HG03457 (cell line): ENCODE data around the gene IRF2BP2.

Experiments used
- ATAC-seq: cut with Tn5 transposase; IDR thresholded peaks from one replicate; pipeline ENCODE4 v1.9.1; 2021; ENCODE audit warnings: moderate number of reproducible peaks; ENCODE audit not compliant: unreplicated experiment

Gene IRF2BP2

DNA sequence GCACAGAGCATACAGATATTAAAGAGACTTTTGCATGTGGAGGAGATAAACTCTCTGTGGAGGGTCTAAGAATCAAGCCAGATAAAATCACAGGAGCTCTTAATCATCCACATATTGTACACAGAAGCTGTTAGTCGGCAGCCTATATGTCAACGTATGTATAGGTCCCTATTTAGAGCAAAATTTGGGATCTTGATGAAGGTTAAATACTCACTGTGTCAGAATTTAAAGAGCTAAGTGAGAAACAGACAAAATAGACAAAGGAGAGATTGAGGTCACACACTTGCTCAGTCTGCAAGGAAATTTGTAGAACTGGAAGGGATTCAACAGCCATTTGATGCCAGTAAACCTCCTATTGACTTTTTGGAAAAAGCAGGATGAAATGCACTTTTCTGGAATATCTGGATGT is 4.1 kb upstream of the IRF2BP2 start:
- ATAC-seq: no peak

DNA sequence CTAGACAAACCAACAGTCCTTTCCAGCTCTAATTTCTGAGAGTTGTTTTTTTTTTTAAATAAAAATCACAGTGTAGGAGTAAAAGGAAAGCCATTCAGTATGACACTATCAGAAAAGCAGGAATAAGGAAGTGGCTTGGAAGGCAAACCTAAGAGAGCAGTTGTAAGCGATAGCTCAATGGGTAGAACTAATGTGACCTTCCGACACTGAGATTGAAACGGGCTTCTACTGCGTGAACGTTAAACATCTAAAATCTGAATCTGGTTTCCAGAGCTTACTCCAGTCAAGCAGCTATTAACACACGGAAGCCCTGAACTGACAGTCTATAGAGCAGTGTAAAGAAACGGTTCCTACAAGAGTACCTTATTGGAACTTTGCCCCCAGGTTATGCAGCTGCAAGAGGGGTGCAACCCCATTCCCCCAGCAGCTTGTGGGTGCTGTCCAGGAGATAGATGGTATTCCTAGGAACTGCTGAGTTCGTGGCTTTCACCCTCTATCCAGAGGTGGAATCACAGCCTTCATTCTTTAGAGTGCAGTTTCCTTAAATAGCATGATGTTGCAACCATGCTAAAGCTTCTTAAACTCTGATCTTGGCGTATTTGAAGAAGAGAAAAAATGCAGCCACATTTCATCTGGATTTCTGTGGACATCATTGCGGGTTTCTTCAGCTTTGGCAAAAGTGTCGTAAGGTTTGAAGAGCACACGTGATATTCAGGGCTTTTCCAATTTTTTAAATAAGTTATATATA is 3.3 kb upstream of the IRF2BP2 start:
- ATAC-seq: no peak

DNA sequence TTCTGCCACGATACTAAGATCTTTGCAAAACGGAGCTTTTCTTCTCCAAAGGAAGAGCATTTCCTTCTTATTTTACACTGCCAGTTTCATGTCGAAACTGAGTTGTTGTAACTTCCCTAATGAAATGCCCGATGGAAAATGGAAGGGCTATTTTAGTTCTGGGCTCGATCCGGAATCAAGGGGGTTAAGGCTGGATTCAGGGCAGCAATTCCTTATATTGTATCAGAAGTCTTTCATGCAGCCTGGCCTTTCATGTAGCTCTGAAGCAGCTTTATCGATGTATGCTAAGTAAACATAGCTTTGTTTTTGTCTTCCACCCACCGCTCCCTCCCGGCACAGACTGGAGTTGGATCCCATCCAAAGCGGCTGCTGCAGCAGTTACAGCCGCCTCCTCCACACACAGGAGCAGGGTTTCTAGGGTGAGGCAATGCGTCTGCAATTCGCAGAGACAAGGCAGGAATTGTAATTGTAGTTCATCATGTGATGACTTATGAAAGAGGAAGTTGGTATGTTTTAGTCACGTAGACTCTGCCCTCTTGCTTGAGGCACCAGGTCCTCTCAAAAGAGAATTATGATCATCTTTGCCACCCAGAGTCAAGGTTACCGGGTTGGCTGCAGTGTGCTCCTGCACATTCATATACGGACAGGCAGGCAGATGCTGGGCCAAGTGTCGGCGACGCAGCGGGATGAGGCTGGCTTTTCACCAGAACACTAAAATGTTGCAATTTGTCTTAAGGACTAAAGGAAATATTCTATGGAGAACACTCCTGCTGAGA is 2.6 kb upstream of the IRF2BP2 start:
- no peak for ATAC-seq

DNA sequence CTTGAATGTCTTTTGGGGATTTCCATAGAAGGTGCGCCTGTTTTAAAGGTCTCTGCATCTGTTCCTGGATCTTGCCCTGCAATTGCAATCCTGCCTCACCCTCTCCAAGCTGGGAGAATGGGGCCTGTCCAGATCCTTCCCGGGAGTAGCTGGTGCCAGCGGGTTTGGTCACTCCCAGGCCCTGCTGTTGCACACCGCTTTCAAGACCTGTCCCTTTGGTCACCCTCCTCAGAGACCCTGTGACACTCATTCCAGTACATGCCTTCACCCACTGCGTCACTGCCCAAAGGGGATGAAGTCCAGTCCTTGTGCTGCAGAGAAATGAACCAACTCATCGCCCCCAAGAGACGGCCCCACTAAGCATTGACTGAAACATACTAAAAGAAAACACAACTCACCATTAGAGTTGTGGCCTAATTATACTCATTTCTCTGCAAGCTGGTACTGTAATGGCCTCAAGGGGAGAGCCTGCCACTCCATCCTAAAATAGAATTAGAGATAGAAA is 1.9 kb upstream of the IRF2BP2 start:
- no peak for ATAC-seq

DNA sequence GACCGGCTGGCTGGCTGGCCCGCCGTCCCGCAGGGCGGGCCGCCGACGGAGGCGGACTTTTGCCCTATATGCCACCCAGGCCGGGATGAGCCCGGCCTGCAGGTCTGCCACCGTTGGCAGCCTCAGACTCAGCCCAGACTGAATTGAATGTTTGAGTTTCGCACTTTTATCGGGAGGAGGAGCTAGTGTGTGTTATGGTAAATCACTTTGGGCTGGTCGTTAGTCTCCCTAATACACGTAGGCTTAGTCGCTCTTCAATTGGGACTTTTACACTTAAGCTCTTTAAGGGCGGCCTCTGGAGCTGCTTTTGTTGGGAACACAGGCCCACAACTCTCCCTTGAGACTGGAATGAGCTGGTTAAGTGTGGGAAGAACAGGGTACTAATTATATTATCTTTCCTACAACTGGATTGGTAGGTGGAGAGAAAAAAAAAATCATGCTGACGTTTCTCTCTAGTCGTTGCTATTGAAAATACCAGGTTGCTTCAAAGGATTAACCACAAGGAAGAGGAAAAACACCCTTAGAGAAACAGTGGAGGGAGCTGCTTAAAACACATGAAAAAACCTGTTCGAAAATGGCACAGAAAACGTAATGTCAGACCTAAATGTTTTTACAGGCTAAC is 1.4 kb upstream of the IRF2BP2 start:
- peak; percentile 4 for ATAC-seq

DNA sequence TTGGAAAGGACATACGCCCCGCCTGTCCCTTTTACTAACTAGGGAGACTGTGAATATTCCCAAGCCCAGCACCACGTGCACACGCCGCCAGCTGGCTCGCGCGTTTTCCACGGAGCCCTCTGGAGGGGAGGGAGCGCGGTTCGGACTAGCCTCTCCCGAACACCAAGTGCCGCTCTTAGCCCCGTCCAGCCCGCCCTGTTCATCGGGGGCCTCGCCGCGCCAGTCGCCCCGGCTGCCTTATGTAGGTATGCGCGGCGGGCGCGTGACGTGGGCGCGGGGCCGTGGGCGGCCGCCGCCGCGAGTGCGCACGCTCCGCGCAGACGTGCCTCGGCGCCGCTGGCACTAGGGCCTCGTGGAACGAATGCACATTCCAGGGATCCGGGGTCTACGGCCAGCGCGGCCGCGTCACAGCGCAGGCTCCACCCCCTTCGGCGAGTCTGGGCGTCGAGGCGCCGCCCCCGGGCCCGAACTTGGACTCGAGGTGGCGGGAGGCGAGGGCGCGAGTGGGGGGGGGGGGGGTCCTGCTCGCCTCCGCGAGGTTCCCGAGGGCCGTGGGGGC is 767 bp upstream of the IRF2BP2 start:
- peak; percentile 32 for ATAC-seq

DNA sequence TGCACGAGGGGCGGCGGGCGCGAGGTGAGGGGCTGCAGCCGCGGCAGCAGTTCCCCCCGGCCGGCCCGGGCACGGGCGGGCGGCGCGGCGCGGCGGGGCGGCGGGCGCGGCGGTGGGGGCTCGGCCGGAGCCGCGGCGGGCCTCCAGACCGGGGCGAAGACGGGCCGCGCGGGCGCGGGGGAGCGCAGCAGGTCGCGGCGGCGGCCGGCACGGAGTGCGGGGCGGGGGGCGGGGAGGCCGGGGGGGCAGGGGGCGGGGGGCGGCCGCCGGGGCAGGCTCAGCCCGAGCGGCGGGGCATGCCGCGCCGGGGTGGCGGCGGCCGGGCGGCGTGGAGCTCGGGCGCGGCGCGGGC is 311 bp downstream of the IRF2BP2 start:
- ATAC-seq: no peak

DNA sequence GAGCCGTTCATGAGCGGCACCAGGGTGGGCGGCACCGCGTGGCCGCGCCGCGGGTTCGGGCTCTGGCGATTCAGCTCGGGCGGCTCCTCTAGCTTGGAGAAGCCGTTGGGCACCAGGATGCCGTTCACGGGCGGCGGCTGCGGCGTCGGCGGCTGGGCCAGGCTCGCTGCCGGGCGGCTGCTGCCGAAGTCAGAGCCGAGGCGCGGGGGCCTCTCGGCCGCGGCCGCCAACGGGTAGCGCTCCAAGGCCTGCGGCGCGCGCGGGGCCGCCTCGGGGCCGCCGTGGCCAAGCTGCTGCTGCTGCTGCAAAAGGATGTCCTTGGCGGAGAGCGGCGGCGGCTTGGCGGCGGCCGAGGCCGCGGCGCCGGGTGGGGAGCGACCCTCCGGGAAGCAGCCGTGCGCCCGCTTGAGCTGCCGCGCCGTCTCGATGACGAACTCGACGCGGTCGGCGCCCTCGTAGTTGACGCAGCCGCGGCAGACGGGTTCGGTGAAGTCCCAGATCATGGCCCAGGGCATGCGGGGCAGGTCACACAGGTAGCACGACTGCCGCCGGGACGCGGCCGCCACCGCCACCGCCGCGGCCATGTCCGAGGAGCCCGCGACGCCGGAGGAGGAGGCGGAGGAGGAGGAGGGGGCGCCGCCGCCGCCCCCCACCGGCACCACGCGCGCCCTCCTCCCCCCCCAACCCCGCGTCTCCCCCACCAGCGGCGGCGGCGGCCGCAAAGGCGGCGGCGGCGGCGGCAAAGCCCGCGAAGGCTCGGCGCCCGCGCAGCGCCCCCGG is 877 bp downstream of the IRF2BP2 start:
- no peak for ATAC-seq

DNA sequence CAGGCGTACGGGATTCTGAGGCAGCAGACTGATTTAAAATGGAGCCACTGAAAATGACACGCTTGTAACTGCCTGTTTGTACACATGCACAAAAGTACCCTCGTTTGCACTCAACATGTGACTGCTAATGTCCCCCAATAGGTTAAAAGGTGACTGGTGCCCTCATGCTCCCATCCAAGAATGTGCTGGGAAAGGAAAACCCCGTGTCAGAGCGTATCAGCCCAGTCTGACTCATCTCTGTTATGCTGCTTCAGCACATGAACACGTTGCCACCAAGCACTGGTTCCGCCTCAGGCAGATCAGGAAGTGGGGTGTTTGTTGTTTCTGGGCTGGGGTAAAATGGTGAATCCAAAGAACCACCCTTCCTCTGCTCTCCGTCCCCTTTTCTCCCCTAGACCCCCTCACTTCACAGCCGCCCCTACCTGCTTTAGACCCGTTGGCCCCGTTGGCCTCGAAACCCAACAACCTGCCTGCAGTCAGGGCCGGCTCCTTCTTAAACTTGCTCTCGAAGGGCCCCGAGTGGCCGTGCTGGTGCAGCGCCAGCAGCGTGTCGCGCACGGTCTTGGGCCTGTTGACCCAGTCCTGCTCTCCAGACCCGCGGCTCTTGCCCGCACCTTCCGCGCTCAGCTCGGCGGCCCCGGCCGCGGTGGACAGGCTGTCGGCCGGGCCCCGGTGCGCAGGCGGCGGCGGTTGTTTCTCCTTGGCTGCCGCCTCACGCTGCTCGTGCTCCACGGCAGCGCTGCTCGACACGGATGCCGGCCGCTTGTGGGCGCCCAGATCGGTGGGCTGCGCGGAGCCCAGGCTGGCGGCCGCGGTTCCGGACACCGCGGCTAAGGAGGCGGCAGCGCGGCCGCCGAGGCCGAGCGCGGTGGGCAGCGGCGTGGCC is 1.7 kb downstream of the IRF2BP2 start:
- ATAC-seq: peak; percentile 21

DNA sequence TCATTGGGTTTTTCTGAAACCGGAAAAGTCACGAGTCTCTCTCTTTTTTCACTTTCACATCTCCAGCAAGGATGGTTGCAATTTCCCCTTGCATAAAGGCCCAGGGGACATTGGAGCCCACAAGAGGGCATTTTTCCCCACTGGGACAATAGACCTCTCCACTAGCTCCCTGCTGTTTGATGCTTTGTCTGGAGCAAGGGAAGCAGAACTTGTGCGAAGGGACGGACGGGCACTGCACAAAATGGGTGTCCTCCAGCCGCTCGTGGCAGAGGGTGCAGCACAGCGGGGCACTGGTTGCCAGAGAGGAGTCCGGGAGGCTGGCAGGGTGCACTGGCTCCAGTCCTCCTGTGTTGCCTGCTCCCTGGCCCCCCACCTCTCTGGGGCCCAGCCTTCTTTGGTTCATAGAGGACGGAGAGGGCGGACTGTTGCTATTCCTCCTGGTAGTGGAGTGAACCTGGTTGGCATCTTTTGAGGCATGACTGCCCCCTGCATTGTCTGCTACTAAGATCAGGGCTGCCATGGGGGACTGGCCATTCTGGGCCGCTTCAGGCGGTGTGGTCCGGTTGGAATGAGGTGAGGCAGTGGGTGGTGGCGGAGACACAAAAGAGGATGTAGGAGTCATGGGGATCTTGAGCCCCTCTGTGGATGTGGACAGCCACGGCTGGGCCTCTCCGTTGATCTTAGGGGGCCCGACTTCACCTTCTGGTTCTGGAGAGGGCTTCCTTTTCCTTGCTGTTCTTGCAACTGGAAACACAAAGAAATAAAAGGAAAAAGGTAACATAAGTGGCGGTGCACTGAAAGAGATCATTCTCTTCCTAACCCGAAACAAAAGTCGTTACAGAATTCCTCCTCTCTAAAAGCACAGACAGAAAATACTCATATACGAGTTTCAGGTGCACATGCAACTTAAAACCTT is 2.6 kb downstream of the IRF2BP2 start:
- ATAC-seq: no peak

DNA sequence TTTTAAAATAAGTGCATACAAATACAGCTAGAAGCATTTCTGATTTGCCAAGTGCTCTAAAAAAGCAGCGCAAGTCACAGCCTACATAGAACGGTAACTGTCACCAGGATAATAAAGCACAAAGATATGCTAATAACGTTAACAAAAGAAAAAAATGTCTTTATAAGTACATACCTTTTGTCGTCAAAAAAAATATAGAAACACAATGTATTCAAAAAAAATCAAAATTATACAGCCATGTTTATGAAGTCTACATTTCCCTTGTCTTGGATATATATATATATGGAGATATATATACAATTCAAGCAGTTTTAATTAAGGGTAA is 3.2 kb downstream of the IRF2BP2 start:
- ATAC-seq: no peak

DNA sequence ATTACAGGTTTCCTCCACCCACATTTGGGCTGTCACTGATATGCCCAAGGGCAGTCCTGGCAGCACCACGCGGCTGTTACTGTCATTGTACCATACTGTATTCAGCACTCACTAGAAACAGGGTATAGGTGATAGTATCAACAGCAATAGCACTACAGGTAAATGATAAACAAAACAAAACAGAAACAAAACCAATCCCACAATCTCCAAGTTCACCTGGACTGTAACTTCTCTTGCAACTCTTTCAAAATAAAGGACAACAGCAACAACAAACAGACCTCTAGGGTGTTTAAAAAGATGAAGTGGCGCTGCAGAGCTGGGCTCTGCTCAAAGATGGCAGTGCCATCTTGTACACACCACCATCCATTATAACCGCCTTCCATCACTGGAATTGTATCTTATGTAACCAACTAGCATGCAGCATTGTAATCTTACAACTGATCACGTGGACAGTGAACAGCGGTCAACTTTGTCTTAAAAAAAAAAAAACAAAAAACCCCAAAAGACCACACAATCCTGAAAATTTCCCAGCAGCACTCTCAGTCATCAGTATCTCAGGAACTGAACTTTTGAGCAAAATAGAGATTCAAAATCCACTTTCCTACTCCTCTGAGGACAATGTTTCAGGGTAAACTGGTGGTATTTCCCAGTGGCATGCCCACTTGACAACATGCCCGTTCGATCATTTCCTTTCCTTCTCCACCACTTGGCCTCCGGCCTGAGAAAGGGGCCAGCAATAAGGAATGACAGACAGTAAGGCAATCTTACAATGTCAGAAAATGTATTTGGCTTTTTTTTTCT is 3.8 kb downstream of the IRF2BP2 start:
- ATAC-seq: no peak

DNA sequence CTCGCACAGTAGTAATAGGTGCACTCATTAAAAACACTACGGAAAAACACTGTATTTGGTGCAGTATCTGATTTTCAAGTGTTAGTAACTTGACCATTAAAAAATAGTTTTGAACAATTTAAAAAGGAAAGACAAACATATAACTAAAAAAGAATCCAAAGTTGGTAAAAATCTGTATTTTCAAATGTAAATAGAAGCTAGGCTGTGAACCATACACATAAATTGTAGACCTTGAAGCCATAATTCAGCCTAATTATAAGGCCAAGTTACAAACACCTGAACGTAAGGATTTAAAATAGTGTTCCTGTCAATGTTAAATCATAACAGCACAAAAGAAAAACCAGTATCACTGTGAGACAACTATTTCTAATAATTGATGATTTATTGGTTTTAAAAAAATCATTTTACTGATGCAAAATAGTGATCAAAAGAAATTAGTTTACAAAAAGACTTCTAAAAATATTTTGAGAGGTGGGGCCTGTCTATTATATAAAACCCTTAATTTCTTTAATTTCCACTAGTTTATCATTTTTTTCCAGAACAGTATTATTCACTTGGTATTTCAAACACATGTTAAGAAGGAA is 4.5 kb downstream of the IRF2BP2 start:
- ATAC-seq: no peak

DNA sequence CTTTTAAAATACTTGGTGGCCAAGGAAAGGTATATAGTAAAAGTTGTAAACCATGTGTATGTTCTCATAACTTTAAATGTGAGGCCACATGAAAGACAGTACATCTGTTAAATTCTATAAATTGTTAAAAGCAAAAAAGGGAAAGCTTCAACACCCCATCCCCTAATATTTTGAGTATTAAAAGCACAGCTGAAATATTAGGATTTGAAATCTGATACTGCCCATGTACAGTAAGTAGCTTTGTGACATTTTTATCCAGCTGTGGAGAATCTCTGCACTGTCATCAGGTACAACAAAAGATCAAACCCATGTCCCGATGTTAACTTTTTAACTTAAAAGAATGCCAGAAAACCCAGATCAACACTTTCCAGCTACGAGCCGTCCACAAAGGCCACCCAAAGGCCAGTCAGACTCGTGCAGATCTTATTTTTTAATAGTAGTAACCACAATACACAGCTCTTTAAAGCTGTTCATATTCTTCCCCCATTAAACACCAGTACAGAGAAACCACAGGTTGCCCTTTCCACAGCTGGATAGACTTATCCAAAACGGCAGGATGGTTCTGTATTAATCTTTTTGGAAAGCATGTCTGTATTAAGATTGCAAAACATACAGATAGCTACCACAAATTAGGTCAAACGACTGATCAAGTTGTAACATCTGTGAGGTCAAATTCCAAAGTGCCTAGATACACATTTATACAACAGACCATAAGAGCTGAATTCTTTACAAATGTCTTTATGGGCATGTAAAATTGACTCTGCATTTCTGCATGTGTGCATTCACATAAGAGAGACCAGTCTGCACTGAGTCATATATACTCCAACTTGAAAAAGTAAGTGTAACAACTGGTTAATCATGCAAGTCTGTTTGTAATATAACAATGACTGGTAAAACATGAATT is 5.2 kb downstream of the IRF2BP2 start:
- no peak for ATAC-seq

DNA sequence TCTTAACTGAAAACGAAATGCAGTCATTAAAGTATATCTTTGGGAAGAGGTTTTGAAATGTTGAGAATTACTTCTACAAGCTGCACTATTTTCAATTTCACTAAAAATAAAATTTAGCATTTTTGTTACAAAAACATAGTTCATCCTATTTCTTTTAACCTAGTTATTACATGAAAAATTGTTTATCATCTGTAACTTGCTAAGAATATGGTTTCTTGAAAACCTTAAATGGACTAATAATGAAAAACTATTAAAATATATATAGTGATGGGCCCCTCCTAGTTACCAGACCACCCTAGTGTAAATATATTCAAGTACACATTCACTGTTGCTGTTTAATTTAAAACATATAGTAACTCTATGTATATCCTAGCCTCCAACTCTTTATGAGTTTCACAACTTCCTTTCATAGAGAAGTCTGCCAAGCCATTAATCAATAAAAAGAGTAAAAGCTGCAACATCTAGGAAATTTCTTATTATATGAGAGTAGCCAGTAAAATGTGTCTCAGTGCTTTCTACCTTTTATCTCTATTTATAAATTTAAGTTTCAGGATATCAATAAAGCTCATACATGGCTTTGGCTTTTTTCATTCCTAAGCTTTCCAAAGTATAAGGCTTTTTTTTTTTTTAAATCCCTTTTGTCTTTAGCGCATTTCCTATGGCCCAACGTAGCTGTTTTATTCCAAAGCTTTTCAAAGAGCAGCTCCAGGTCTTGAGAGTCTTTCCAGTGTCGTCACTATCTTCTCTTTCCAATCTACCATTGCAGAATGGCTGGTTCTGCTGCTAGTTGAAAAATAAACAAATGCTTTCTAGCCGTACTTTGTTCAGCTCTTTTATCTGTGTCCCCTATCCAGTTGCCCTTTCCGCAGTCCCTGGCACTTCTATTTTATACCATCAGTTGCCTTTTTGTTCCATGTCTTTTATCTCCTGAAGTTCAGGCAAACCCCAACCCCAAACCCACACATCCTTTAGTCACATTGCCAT is 6.5 kb downstream of the IRF2BP2 start:
- ATAC-seq: no peak
